SU-DHL-6 (cell line): Measurements from ENCODE around the gene CLASP1.

ENCODE experiments used
- H2AFZ ChIP-seq: fragments of 200-600 bp; sonication (generic); 2 replicates; pipeline ENCODE4 v1.6.1; 2014; ENCODE audit warnings: low read depth, mild to moderate bottlenecking, moderate library complexity, mixed read lengths, antibody characterized with exemption, low read length; ENCODE audit not compliant: severe bottlenecking
- H3F3A ChIP-seq: fragments of 200-600 bp; shearing (Covaris generic); 2 replicates; pipeline ENCODE4 v1.6.0; 2016; ENCODE audit warnings: antibody characterized with exemption, mild to moderate bottlenecking; ENCODE audit not compliant: insufficient read depth
- H3K27ac ChIP-seq: fragments of 200-600 bp; sonication (generic); 2 replicates; pipeline ENCODE4 v1.5.1; 2016; ENCODE audit warnings: low read depth, mild to moderate bottlenecking, low read length, moderate library complexity, mixed read lengths
- H3K27me3 ChIP-seq: fragments of 200-600 bp; sonication (generic), shearing (Covaris generic); 2 replicates; pipeline ENCODE4 v1.6.0; 2014; ENCODE audit warnings: mild to moderate bottlenecking, low read length
- H3K36me3 ChIP-seq: fragments of 200-600 bp; sonication (generic); 2 replicates; pipeline ENCODE4 v1.6.1; 2014; ENCODE audit warnings: mild to moderate bottlenecking, low read length, mixed read lengths
- H3K4me2 ChIP-seq: fragments of 300-600, 200-600 bp; shearing (Covaris generic), sonication (generic); 2 replicates; pipeline ENCODE4 v1.6.0; 2014; ENCODE audit warnings: low read length, low read depth, mild to moderate bottlenecking; ENCODE audit not compliant: poor library complexity, severe bottlenecking
- H3K4me3 ChIP-seq: fragments of 200-600 bp; sonication (generic); 2 replicates; pipeline ENCODE4 v1.5.1; 2014; ENCODE audit warnings: antibody characterized with exemption, low read length, mild to moderate bottlenecking, mixed read lengths; ENCODE audit not compliant: insufficient read depth, poor library complexity, severe bottlenecking
- H3K79me2 ChIP-seq: fragments of 200-600 bp; sonication (generic); 2 replicates; pipeline ENCODE4 v1.6.1; 2014; ENCODE audit warnings: mild to moderate bottlenecking, low read length, moderate library complexity; ENCODE audit not compliant: insufficient read depth
- H3K9ac ChIP-seq: fragments of 200-600 bp; sonication (generic); 2 replicates; pipeline ENCODE4 v1.7.0; 2014; ENCODE audit warnings: mild to moderate bottlenecking, low read length
- H3K9me2 ChIP-seq: fragments of 200-600 bp; sonication (generic); replicated peaks from 2 replicates; pipeline ENCODE4 v1.6.1; 2014; ENCODE audit warnings: low read length; ENCODE audit not compliant: insufficient read depth
- H3K9me3 ChIP-seq: fragments of 200-600 bp; sonication (generic); 2 replicates; pipeline ENCODE4 v1.6.1; 2014; ENCODE audit warnings: low read length, mixed read lengths; ENCODE audit not compliant: insufficient read depth
- H4K20me1 ChIP-seq: fragments of 200-600 bp; sonication (generic); 2 replicates; pipeline ENCODE4 v1.6.1; 2014; ENCODE audit warnings: low read depth, mild to moderate bottlenecking, antibody characterized with exemption, low read length, moderate library complexity, mixed read lengths
- EZH2phosphoT487 ChIP-seq: fragments of 200-600 bp; sonication (generic), shearing (Covaris generic); conservative IDR thresholded peaks from 2 replicates; pipeline ENCODE4 v1.6.1; 2018; ENCODE audit warnings: mild to moderate bottlenecking, antibody characterized with exemption, low read length, moderate library complexity, mixed read lengths
- TF ChIP-seq, protein P1 (sequence below): fragments of 200-600 bp; sonication (generic); IDR thresholded peaks from one replicate; pipeline ENCODE4 v1.5.1; 2017; ENCODE audit warnings: antibody characterized with exemption, mild to moderate bottlenecking, low read length, moderate library complexity; ENCODE audit not compliant: insufficient read depth, poor library complexity, severe bottlenecking

CLASP1 gene

GRCh38 chr2:121541495-121541894, 107.8 kb downstream of the CLASP1 start:
- Histone ChIP-seq H3K27me3 (no peaks in the 10 kb centered on the region), H3K27ac (no peak overlapping the region), H3F3A (no peaks in the 10 kb centered on the region), H2AFZ (no peak overlapping the region), H3K4me3 (no peak overlapping the region), H3K9ac (no peak overlapping the region), H3K36me3 (no peaks in the 10 kb centered on the region), H3K4me2 (no peak overlapping the region), H3K9me3 (no peaks in the 10 kb centered on the region), H4K20me1 (0 out of 2 replicates have a peak, but pooled peaks cover 4% of the 10 kb centered on the region), H3K9me2 (no peaks in the 10 kb centered on the region), H3K79me2 (peaks cover 80% of the 10 kb centered on the region)
- TF ChIP-seq EZH2phosphoT487, result no peak
- TF ChIP-seq, protein P1, sequence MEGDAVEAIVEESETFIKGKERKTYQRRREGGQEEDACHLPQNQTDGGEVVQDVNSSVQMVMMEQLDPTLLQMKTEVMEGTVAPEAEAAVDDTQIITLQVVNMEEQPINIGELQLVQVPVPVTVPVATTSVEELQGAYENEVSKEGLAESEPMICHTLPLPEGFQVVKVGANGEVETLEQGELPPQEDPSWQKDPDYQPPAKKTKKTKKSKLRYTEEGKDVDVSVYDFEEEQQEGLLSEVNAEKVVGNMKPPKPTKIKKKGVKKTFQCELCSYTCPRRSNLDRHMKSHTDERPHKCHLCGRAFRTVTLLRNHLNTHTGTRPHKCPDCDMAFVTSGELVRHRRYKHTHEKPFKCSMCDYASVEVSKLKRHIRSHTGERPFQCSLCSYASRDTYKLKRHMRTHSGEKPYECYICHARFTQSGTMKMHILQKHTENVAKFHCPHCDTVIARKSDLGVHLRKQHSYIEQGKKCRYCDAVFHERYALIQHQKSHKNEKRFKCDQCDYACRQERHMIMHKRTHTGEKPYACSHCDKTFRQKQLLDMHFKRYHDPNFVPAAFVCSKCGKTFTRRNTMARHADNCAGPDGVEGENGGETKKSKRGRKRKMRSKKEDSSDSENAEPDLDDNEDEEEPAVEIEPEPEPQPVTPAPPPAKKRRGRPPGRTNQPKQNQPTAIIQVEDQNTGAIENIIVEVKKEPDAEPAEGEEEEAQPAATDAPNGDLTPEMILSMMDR, result no peak

DNA sequence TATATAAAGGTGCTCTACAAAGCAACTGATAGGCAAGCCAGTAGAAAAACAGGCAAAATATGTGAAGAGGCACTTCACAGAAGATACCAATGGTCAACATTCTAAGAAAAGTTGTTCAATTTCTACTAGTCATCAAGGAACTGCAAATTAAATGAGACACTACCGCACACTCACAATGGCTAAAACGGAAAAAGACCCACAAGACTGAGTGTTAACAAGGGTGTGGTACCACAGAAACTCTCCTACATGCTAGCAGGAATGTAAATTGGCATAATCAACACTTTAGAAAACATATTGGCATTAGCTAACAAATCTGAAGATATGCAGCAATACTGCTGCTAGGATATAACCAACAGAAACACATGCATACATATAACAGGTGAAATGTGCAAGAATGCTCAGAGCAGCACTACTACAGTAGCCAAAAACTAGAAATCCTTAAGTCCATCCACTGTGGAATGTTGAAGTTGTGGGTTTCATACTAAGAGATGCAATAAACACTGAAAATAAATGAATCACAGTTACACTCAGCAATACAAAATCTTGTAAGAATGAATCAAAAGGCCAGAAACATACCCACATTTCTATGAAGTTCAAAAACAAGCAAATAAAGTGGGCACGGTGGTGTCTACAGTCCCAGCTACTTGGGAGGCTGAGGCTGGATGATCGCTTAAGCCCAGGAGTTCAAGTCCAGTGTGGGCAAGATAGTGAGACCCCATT, 109.4 kb downstream of the CLASP1 start:
- H2AFZ ChIP-seq, result no peak overlapping the region
- no peak overlapping the region for H3K27ac ChIP-seq
- no peaks in the 10 kb centered on the region for H3K9me3 ChIP-seq
- no peaks in the 10 kb centered on the region for H3F3A ChIP-seq
- TF ChIP-seq, protein P1, result no peak
- no peak for TF ChIP-seq EZH2phosphoT487
- no peak overlapping the region for H3K4me3 ChIP-seq
- peak overlapping the region; percentile 17 for H3K4me2 ChIP-seq
- H3K9me2 ChIP-seq, result no peaks in the 10 kb centered on the region
- peaks cover 71% of the 10 kb centered on the region for H3K79me2 ChIP-seq
- H3K27me3 ChIP-seq, result no peaks in the 10 kb centered on the region
- H3K36me3 ChIP-seq, result no peaks in the 10 kb centered on the region
- no peak overlapping the region for H3K9ac ChIP-seq
- 0 out of 2 replicates have a peak, but pooled peaks cover 4% of the 10 kb centered on the region for H4K20me1 ChIP-seq

- Histone ChIP-seq H3K4me3 (no peak overlapping the region), H3K9me2 (no peaks in the 10 kb centered on the region), H3K79me2 (peaks cover 57% of the 10 kb centered on the region), H3K4me2 (no peak overlapping the region), H3K9me3 (no peaks in the 10 kb centered on the region), H2AFZ (no peak overlapping the region), H3K27ac (no peak overlapping the region), H3K9ac (no peak overlapping the region), H4K20me1 (no peaks in the 10 kb centered on the region), H3K36me3 (no peaks in the 10 kb centered on the region), H3K27me3 (no peaks in the 10 kb centered on the region), H3F3A (peaks cover 11% of the 10 kb centered on the region)
- no peak for TF ChIP-seq EZH2phosphoT487
- TF ChIP-seq, protein P1, result no peak
Measured at GRCh38 chr2:121536850-121537557, 112.3 kb downstream of the CLASP1 start.
